Measurements from ENCODE around the gene SELENOI. TPM values are rescaled to one million over a fixed set of nuclear protein-coding genes. Genes with fewer than 3 reads are reported as not detected.

SELENOI gene
- total RNA-seq, 4 donors from 2014 or later = 8.3 to 26.3 (median 14.0) TPM

DNA sequence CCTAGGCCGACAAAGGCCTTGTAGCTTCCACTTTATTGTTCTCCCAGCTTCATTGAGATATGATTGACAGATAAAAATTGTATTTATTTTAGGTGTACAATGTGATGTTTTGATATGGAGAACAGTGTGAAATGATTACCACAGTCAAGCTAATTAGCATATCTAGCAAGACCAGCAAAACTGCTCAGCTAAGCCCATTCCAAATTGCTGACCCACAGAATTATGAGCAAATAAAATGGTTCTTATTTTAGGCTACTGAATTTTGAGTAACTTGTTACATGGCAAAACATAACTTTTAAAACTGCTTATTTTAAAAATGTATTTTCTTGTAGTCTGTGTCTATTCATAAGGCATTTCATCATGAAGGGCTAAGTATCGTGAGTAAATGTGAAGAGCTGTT lies 8.6 kb upstream of the SELENOI start:
- no peak for DNase-seq (ENCODE audit: low spot score)
- no peak for ATAC-seq (ENCODE audit: low FRiP score)

DNA sequence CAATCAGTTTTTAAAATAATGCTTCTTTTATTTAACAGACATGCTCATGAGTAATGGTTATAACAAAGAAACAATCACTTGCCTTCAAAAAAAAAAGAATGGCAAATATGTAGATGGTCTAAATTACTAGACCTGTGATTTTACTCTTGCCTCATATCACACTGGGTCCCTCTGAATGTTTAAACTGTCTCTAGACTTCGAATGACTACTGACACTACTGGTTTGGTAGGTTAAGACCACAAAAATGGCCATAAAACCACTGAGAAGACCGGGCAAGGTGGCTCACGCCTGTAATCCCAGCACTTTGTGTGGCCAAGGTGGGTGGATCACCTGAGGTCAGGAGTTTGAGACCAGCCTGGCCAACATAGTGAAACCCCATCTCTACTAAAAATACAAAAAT lies 5.1 kb upstream of the SELENOI start:
- TF ChIP-seq, protein P1, sequence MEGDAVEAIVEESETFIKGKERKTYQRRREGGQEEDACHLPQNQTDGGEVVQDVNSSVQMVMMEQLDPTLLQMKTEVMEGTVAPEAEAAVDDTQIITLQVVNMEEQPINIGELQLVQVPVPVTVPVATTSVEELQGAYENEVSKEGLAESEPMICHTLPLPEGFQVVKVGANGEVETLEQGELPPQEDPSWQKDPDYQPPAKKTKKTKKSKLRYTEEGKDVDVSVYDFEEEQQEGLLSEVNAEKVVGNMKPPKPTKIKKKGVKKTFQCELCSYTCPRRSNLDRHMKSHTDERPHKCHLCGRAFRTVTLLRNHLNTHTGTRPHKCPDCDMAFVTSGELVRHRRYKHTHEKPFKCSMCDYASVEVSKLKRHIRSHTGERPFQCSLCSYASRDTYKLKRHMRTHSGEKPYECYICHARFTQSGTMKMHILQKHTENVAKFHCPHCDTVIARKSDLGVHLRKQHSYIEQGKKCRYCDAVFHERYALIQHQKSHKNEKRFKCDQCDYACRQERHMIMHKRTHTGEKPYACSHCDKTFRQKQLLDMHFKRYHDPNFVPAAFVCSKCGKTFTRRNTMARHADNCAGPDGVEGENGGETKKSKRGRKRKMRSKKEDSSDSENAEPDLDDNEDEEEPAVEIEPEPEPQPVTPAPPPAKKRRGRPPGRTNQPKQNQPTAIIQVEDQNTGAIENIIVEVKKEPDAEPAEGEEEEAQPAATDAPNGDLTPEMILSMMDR (IDR thresholded peaks at IDR 0.05) = no peak
- DNase-seq (ENCODE audit: low spot score) = no peak

More for the DNA sequence above, 8.6 kb upstream of the SELENOI start:
- TF ChIP-seq, protein P1 (IDR thresholded peaks at IDR 0.05) = no peak

DNA sequence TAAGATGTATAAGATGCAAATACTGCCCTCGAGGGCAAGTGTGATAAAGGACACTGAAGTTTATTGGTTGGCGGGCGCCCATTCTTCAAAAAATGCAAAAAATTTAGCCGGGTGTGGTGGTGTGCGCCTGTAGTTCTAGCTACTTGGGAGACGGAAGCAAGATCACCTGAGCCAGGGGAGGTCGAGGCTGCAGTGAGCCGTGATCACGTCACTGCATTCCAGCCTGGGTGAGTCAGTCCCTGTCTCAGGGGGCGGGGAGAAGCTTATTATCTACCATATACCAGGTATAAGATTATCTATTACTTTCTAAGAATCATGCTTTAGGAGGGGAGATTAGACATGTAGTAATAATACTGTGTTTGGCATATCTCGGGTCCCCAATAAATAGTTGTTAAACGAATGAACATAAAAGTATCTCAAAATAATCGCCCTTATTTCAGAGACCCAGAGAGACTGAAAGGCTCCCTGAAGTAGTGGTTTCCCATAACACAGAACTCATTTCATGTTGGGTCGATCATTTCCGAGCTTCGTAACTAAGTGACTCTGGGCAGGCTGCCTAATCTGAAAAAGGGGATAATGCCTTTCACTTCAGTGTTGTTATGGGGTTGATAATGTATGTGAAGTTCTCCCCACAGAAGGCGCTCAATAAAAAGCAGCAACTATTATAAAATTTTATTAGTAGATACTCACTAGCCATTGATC lies 1.2 kb upstream of the SELENOI start:
- TF ChIP-seq, protein P1 (IDR thresholded peaks at IDR 0.05) = no peak
- DNase-seq (ENCODE audit: low spot score) (no peak), ATAC-seq (ENCODE audit: low FRiP score) (no peak)

More for the DNA sequence above, 5.1 kb upstream of the SELENOI start:
- no peak for ATAC-seq (ENCODE audit: low FRiP score)

DNA sequence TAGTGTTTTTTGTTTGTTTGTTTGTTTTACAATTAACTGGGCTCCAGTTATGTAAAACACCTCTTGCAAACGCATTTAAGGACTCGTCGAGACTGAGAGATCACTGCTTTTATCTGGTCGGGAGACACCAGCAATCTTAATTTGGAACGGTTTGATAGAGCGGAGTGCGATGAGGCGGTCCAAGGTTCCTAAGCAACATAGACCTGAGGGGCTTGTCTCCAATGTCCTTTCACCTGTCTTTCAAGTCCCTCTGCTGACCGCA lies 729 bp upstream of the SELENOI start:
- DNase-seq (ENCODE audit: low spot score) = no peak
- ATAC-seq (ENCODE audit: low FRiP score) = no peak
- TF ChIP-seq, protein P1 (IDR thresholded peaks at IDR 0.05) = no peak

DNA sequence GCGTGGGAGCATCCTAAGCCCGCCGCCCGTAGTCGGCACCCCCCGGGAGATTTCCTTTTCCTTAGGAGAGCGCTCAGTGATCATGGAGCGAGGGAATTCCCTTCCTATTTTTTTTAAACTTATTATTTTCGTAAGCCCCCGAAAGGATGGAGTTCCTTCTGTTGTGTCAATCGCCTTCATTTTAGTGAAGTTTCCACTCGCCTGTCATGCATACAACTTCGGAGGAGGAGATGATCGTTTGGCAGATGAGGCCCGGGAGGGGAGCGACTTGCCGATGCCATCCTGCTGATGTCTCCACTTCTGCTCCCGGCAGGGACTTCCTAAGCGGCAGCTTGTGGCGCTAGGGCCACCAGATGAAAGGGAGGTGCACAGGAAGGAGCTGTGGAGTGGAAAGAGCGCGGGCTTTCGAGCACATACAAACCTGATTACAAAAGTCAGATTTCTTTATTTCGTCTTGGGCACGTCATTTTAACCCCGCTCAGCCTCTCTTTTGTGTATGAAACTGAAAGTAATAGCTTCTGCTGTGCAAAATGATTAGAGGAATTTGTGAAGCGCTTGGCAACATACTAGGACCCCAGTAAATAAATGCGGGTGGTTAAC lies 611 bp downstream of the SELENOI start, which contains the start of gene ADGRF3:
Gene ADGRF3 (minus strand): TSS at position 336 of the 600 bp plus-strand sequence. CDS start 555 bp downstream, outside the sequence.
- ATAC-seq (ENCODE audit: low FRiP score) (no peak), DNase-seq (ENCODE audit: low spot score) (no peak)
- TF ChIP-seq, protein P1 (IDR thresholded peaks at IDR 0.05) = no peak

DNA sequence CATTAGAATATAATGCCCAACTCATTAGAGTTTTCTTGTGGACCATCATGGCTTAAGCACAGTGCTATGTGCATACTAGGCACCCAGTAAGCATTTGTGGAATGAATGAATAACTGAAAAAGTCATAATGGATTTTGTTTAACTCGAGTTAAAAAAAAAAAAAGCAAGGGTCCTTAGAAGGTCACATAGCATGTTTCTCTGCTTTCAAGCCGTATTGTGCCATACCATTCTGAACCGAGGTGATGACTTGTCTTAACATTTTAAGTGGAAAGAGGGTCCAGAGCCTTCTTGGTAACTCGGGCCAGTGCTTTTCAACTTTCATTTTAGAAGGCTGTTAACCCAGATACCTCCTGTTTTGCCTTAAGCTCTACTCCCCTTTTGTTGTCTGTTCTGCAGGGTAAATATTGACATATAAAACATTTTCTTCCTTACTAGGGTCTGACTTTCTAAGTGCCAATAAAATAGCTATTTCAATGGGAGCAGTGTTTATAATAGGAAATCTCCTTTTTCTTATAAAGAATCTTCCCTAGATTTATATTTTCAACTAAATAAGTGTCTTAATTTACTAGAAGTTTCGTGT lies 1.4 kb downstream of the SELENOI start:
- TF ChIP-seq, protein P1 (IDR thresholded peaks at IDR 0.05) = no peak
- DNase-seq (ENCODE audit: low spot score) = no peak

DNA sequence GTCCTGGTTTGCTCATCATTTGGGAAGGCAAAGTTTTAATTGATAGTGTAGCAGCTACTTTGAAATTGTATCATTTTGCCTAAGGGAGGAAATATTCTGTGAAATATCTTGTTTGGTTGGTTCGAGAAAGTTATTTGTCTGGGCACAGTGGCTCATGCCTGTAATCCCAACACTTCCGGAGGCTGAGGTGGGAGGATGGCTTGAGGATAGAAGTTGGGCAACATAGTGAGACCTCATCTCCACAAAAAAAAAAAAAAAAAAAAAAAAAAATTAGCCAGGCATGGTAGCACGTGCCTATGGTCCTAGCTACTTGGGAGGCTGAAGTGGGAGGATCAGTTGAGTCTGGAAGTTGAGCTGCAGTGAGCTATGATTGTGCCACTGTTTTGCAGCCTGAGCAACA lies 3.7 kb downstream of the SELENOI start:
- TF ChIP-seq, protein P1 (IDR thresholded peaks at IDR 0.05) = no peak
- ATAC-seq (ENCODE audit: low FRiP score) (no peak), DNase-seq (ENCODE audit: low spot score) (no peak)

More for the DNA sequence above, 1.4 kb downstream of the SELENOI start:
- ATAC-seq (ENCODE audit: low FRiP score) = no peak
